GM10266 (cell line): ENCODE measurements around the gene UHRF1.
"Not testable (repeated sequence)": the region's sequence is repeated elsewhere in the genome, so short reads cannot be mapped to it uniquely, and the experiment has no call there.

Source experiments
- DNase-seq: peaks from one replicate; pipeline ENCODE4 v3.0.0; 2012; ENCODE audit errors: extremely low spot score
- TF ChIP-seq, protein P1 (sequence below): IDR thresholded peaks from 2 replicates; pipeline ENCODE4 v1.5.1; 2012; ENCODE audit warnings: mild to moderate bottlenecking, low read depth; ENCODE audit not compliant: control insufficient read depth, insufficient read depth; ENCODE audit errors: missing control alignments

Gene UHRF1

DNA sequence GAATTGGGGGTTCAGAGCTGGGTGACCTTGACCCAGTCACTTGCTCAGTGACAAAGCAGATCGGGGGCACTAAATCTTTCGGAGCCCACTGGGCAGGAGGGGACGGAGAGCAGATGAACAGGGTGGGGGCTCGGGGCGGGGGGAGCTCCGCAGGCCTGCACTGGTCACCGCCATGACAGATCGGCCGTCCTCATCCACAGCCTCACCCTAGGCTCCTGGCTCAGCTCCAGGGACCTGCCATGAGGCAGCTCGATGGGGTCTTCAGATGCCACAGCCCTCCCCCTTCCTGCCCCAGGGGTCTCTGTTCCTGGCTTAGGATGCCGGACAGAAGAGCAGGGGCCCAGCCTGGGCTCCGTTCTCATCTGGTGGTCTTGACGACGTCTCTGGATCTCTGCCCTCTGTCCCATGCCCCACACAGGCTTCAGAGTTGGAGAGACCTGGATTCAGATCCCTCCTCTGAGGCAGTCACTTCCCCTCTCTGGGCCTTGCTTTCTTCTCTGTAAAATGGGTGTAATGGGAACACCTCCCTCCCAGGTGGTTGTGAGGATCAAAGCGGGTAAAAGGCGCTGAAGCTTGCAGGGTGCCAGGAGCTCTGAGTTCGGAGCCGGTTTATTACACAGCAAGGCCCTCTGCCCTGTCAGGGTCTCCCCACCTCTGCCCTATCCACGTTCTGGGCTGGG is 62.7 kb downstream of the UHRF1 start:
- no peak for DNase-seq
- TF ChIP-seq, protein P1, sequence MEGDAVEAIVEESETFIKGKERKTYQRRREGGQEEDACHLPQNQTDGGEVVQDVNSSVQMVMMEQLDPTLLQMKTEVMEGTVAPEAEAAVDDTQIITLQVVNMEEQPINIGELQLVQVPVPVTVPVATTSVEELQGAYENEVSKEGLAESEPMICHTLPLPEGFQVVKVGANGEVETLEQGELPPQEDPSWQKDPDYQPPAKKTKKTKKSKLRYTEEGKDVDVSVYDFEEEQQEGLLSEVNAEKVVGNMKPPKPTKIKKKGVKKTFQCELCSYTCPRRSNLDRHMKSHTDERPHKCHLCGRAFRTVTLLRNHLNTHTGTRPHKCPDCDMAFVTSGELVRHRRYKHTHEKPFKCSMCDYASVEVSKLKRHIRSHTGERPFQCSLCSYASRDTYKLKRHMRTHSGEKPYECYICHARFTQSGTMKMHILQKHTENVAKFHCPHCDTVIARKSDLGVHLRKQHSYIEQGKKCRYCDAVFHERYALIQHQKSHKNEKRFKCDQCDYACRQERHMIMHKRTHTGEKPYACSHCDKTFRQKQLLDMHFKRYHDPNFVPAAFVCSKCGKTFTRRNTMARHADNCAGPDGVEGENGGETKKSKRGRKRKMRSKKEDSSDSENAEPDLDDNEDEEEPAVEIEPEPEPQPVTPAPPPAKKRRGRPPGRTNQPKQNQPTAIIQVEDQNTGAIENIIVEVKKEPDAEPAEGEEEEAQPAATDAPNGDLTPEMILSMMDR = no peak

DNA sequence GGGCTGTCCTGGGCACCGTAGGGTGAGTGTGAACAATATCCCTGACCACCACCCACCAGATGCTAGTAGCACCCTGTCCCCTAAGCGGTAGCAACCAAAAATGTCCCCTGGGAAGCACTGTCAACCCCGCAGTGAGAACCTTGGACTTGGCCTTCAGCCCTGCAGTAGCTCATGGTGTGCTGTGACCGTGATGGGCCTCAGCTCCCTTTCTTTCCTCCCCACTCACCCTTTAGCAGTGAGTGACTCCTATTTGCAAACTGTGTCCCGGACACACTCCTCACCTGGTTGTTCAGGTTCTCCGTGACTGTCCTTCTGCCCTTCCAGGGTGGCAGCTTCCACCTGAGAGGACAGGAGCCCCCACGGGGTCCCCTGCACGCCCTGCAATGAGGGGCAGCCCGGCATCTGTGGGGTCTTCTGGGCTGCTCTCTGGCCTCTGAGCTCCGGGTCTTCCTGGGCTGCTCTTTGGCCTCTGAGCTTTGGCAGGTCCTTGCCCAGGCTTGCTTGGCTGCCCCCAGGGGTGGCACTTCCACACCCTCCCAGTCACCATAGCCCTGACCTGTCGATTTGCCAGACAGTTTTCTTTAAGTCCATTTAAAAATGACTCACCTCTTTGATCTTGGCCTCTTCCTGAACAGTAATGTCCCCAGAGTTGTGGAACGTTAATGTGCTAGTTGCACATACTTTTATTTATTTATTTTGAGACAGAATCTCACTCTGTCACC is 63.4 kb downstream of the UHRF1 start:
- no peak for DNase-seq
- TF ChIP-seq, protein P1 = no peak

DNA sequence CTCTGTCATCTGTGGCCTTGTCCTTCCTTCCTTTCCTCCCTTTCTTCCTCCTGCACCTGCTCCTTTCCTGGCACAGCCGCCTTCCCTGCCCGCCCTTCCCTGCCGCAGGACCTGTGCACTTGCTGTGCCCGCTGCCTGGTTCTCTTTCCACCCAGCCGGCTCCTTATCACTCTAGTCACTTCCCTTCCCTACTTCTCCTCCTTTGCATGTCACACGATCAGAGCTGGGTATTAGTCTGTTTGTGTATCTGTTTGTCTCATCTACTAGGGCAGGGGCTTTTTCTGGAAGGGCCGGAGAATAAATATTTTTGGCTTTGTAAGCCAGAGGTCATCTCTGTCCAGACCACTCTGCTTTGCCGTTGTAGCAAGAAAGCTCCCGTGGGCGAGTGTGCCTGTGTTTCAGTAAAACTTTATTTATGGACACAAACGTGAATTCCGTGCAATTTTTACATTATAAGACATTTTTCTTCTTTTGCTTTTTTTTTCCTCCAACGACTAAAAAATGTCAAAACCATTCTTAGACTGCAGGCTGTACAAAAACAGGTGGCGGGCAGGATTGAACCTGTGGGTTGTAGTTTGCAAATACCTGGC is 65.7 kb downstream of the UHRF1 start:
- TF ChIP-seq, protein P1 = no peak
- no peak for DNase-seq

DNA sequence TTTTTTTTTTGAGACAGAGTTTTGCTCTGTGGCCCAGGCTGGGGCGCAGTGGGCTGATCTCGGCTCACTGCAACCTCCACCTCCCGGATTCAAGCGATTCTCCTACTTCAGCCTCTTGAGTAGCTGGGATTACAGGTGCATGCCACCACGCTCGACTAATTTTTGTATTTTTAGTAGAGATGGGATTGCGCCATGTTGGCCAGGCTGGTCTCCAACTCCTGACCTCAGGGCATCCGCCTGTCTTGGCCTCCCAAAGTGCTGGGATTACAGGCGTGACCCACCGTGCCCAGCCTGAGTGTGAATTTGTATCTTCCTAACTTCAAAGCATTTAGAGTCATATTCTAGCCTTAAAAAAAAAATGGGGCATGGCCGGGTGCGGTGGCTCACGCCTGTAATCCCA is 66.3 kb downstream of the UHRF1 start:
- not testable (repeated sequence) for DNase-seq

DNA sequence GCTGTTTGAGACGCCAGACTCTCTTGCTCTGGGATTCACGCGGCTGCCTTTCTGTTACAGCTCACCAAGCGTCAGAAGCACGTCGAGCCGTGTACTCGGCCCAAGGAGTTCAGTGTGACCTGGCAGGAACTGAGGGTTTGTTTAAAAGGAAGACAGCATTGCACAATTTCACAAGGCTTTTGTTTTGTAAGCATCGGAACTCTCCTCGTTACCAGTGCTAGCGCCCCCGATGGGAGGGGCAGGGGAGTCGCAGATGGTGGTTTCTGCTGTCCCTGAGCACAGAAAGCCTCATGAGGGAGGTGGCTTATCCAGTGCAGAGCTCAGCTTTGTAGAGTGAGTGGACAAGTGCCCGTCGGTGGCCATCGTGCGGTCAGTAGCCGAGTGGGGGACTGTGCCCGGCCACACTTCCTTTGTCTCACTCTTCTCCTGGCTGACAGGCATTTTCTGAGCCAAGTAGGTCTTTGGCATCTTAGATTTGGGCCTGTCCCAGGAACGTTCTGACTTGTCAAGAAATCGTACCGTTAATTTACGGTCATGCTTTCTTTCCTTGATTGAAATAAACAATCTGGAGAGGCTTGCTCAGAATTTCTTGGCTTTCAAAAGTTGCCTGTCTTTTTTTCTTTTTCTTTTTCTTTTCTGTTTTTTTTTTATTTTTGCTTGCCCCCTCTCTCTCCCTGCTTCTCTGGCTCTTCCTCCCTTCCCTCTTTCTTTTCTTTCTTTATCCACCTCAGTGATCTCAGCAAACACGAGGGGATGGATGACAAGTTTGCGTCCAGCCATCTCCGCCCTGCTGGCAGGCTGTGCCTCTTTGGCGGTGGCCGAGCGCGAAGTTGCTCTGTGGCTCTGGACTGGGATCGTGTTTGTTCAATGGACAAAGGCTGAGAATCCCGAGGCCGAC is 67.3 kb downstream of the UHRF1 start:
- DNase-seq = no peak
- TF ChIP-seq, protein P1 = peak; percentile 14

DNA sequence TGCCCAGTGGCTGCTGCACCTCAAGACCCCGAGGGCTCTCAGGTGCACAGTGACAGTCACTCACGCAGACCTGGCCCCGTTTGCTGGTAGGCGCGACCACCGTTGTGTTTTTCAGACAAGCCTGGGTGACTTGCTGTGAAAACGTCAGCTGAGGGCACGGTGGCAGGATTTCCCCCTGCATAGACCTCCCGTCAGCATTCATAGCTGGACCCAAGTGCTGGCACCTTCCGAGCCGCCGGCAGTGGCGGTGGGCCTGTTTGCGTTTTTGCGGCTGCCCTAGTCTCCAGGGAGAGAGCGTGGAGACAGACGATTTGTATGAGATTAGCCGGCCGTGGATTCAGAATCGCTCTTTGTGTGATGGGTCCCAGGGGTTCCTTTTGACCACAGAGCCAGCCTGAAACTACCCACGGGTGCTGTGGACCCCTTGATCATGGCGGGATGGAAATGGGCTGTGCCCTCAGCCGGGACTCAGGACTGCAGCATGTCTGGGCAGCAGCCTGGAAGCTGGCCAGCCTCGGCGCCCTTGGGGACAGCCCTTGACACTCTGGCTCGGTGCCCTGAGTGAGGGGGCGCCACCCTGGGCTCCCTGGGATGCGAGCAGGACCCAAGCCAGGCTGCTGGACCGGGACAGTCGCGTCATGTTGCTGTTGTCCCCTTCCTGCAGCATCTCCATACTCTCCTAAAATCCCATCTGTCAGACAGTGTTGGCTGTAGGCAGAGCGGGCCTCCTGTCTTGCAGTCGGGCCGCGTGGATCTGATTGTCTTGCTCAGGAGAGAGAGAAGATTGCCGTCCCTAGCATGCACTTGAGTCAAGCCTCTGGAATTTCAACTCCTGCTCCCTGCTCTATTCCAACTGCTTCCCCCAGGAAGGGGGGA is 68.2 kb downstream of the UHRF1 start:
- DNase-seq = no peak
- TF ChIP-seq, protein P1 = no peak

DNA sequence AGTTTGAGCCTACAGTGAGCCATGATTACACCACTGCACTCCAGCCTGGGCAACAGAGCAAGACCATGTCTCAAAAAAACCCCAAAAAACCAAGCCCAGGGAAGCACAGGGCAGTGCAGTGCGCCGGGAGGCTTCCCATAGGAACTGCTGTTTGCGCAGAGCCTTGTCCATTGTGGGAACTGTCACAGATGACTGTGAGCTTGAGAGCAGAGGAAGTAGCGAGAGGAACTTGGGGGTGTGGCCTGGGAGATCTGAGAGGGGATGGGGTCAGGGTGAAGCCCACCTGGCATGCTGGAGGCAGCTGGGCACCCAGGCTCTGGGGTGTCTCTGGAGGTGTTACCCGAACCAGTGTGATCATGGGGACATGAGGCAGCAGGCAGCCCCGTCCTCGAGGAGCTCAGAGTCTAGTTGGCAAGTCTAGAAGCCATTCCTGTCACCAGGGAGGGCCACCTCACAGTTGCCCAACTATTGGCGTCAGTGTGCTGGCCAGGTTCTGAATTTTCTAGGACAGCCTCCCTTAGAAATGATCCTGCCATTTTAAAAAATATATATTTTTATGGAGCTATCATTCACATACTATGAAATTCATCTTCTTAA is 70.0 kb downstream of the UHRF1 start:
- DNase-seq = no peak
- TF ChIP-seq, protein P1 = no peak
